Breast epithelium (tissue), 3 donors: ENCODE results near the gene CRNKL1.

ENCODE experiments used
- CTCF ChIP-seq, 3 donors: fragments of 450-650 bp; IDR thresholded peaks; one replicate each; pipeline ENCODE4 v1.5.1; 2016 to 2017; ENCODE audit warnings: antibody characterized with exemption in 3 of 3, mild to moderate bottlenecking in 3 of 3, moderate library complexity in 3 of 3
- POLR2A ChIP-seq: fragments of 450-650 bp; IDR thresholded peaks from one replicate; pipeline ENCODE4 v1.6.1; 2016; ENCODE audit warnings: antibody characterized with exemption, mild to moderate bottlenecking, moderate library complexity

- TF ChIP-seq POLR2A (no peak), CTCF (IDR thresholded peaks at IDR 0.05) (no peak)
These were observed 40.6 kb upstream of the CRNKL1 start for GRCh38 chr20:20092827-20093226.
